Measurements from ENCODE around the gene XXYLT1.

Gene XXYLT1

GRCh38 chr3:195113536-195114425, 157.2 kb downstream of the XXYLT1 start:
- Histone ChIP-seq H3K4me3 (replicated peaks; ENCODE audit: low read depth, low read length) (no peak overlapping the region), H3K36me3 (ENCODE audit: control insufficient read depth, insufficient read depth, low read length) (no peaks in the 10 kb centered on the region; the same call in 1 of the 2 replicates), H3K27me3 (replicated peaks; ENCODE audit: control insufficient read depth, insufficient read depth, low read length) (no peaks in the 10 kb centered on the region)
- no peak for DNase-seq (ENCODE audit: extremely low read depth, insufficient read length)
- TF ChIP-seq CTCF (IDR thresholded peaks at IDR 0.05; ENCODE audit: insufficient read depth, low read length, poor library complexity, severe bottlenecking) = no peak

- DNase-seq (ENCODE audit: extremely low read depth, insufficient read length) = no peak
- TF ChIP-seq CTCF (IDR thresholded peaks at IDR 0.05; ENCODE audit: insufficient read depth, low read length, poor library complexity, severe bottlenecking) = no peak
- no peaks in the 10 kb centered on the region for H3K27me3 ChIP-seq (replicated peaks; ENCODE audit: control insufficient read depth, insufficient read depth, low read length)
Measured at GRCh38 chr3:195113048-195113447, 157.9 kb downstream of the XXYLT1 start.

GRCh38 chr3:195112361-195112791, 158.6 kb downstream of the XXYLT1 start:
- no peak for DNase-seq (ENCODE audit: extremely low read depth, insufficient read length)
- Histone ChIP-seq H3K36me3 (ENCODE audit: control insufficient read depth, insufficient read depth, low read length) (no peaks in the 10 kb centered on the region; the same call in 1 of the 2 replicates), H3K4me3 (replicated peaks; ENCODE audit: low read depth, low read length) (no peak overlapping the region), H3K27me3 (replicated peaks; ENCODE audit: control insufficient read depth, insufficient read depth, low read length) (no peaks in the 10 kb centered on the region)
- no peak for TF ChIP-seq CTCF (IDR thresholded peaks at IDR 0.05; ENCODE audit: insufficient read depth, low read length, poor library complexity, severe bottlenecking)

More at GRCh38 chr3:195113048-195113447, 157.9 kb downstream of the XXYLT1 start:
- H3K4me3 ChIP-seq (replicated peaks; ENCODE audit: low read depth, low read length) = no peak overlapping the region
- H3K36me3 ChIP-seq (ENCODE audit: control insufficient read depth, insufficient read depth, low read length) = no peaks in the 10 kb centered on the region; the same call in 1 of the 2 replicates

GRCh38 chr3:195111766-195112165, 159.2 kb downstream of the XXYLT1 start:
- Histone ChIP-seq H3K4me3 (replicated peaks; ENCODE audit: low read depth, low read length) (no peak overlapping the region), H3K27me3 (replicated peaks; ENCODE audit: control insufficient read depth, insufficient read depth, low read length) (no peaks in the 10 kb centered on the region), H3K36me3 (ENCODE audit: control insufficient read depth, insufficient read depth, low read length) (no peaks in the 10 kb centered on the region; the same call in 1 of the 2 replicates)
- no peak for TF ChIP-seq CTCF (IDR thresholded peaks at IDR 0.05; ENCODE audit: insufficient read depth, low read length, poor library complexity, severe bottlenecking)
- DNase-seq (ENCODE audit: extremely low read depth, insufficient read length) = no peak

- H3K36me3 ChIP-seq (ENCODE audit: control insufficient read depth, insufficient read depth, low read length) = no peaks in the 10 kb centered on the region; the same call in 1 of the 2 replicates
- no peak overlapping the region for H3K4me3 ChIP-seq (replicated peaks; ENCODE audit: low read depth, low read length)
- TF ChIP-seq CTCF (IDR thresholded peaks at IDR 0.05; ENCODE audit: insufficient read depth, low read length, poor library complexity, severe bottlenecking) = no peak
- DNase-seq (ENCODE audit: extremely low read depth, insufficient read length) = no peak
- H3K27me3 ChIP-seq (replicated peaks; ENCODE audit: control insufficient read depth, insufficient read depth, low read length) = no peaks in the 10 kb centered on the region
Measured at GRCh38 chr3:195111319-195111705, 159.6 kb downstream of the XXYLT1 start.
